Measurements from ENCODE around the gene SLC26A3.

Gene SLC26A3

DNA sequence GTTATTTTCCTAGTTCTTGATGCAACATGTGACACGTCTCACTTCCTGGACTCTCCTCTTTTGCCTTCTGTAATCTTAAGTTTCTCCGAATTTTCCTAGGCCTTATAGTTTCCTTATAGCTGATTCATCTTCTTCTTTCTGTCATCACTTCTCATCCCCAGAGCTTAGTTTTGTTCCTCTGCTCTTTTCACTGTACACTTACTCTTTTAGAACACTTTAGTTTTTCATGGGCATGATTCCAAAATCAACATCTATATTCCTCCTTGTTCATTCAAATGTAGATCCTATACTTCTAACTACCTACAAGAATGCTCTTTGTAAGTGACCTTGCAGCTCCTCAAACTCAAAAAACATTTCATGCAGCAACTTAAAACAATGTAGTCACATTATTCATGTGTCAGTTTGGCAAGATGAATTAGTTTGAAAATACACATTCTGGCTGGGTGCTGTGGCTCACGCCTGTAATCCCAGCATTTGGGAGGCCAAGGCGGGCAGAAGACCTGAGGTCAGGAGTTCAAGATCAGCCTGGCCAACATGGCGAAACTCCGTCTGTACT lies 13.1 kb upstream of the SLC26A3 start:
- in situ Hi-C loops (cut with MboI; ENCODE audit: low sequenced_read_pairs): no loop called here

DNA sequence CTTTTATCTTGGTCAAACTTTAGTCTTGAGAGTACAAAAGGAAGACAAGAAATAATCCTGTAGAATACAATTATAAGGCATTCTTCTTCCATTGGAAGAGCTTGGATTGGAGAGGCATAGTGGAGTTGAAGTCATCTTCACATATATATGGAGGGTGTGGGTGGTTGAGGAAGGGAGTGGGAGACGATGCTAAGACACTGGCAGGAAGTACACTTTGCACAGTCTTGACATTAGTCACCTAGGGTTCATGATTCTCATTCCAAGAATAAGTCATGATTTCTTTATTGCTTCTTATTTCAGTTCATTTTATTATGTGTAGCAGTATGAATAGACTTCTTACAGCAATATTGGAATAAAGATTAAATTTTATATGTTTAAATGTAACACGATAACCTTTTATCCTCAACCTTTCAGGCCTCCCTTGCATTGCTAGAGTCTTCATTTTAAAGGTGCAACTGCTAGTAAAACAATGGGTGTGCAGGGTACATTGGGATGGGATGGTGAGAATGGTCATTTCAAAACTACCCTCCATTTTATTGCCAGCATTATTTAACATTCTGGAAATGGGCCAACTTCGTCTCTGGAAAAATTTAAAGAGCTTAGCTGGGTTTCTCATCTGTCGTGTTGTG lies 12.3 kb upstream of the SLC26A3 start:
- in situ Hi-C loops (cut with MboI; ENCODE audit: low sequenced_read_pairs): no loop called here

DNA sequence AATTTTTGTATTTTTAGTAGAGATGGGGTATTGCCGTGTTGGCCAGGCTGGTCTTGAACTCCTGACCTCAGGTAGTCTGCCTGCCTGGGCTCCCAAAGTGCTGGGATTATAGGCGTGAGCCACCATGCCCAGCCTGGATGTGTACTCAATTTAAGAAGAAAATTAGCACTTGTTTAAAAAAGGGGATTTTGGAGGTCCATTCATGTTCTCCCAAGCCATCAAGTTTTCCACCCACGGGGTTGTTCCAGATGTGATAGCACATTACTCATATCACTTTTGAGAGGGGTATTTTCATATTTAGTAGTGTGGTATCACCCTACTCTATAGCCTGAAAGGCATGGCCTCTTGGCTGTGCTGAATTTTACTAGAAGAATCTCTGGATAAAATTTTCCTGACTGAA lies 10.5 kb upstream of the SLC26A3 start:
- in situ Hi-C loops (cut with MboI; ENCODE audit: low sequenced_read_pairs): no loop called here

DNA sequence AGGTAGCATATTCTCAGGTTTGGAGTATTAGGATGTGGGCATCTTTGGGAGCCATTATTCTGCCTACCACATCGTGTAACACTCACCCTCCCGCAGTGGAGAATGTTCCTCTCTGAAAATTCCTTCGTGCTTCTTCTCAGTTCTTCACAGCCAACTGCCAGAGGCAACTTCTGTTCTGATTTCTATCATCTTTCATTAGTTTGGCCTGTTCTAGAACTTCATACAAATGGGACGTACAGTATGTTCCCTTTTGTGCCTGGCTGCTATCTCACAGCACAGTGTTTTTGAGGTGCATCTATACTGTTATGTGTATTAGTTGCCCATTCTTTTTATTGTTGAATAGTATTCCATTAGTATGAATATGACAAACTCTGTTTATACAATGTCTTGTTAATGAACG lies 8.9 kb upstream of the SLC26A3 start:
- in situ Hi-C loops (cut with MboI; ENCODE audit: low sequenced_read_pairs): no loop called here

DNA sequence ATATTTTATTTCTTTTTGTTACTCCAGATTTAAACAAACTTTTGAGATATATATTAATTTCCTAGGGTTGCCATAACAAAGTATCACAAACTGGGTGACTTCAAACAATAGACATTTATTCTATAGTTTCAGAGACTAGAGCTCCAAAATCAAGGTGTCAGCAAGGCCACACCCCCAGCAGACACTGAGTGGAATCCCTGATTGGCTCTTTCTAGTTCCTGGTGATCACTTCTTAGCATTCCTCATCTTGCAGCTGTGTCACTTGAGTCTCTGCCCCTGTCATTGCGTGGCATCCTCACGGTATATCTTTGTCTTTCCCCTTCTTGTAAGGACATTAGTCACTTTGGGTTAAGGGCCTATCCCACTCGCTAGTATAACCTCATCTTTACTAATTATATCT lies 7.6 kb upstream of the SLC26A3 start:
- in situ Hi-C loops (cut with MboI; ENCODE audit: low sequenced_read_pairs): no loop called here

DNA sequence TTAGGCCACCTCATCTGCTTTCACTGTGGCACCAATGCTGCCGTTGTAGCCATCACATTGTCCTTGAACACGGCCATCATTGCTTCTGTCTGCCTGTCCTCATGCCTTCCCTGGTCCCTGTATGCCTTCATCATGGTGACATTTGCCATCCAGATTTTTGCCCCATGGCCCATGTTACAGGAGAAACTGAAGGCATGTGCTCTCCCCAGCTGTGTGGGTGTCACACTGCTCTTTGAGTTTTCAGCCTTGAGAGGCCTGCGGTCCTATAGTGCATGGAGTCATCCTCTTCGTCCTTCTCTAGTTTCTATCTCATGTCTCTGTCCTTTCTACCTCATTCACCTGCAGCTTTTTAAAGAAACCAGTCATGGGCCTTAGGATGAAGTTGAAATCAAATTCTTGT lies 6.2 kb upstream of the SLC26A3 start:
- in situ Hi-C loops (cut with MboI; ENCODE audit: low sequenced_read_pairs): no loop called here

DNA sequence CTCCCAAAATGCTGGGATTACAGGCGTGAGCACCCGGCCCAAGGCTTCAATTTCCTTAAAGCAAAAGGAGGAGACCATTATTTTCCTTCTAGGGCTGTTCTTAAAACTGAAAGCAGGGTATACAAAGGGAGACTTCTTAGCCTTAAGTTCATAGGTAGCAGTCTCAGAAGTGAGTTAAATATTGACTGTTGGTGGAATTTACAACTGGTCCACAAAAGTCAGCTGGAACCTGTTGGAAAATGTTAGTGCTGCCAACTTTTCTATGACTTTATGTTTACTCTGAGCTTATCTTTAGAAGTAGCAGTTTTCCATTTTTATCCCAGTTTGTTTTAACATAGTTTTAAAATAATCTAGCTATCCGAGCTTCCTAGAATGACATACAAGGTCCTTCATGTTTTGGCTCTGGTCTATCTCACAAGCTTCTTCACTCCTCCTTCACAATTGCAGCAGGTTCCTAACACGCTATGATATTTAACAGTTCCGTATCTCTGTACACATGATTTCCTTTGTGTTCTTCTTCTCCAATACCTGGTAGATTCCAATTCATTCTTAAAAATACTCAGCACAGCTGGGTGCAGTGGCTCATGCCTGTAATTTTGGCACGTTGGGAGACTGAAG lies 3.3 kb downstream of the SLC26A3 start:
- in situ Hi-C loops (cut with MboI; ENCODE audit: low sequenced_read_pairs): no loop called here

DNA sequence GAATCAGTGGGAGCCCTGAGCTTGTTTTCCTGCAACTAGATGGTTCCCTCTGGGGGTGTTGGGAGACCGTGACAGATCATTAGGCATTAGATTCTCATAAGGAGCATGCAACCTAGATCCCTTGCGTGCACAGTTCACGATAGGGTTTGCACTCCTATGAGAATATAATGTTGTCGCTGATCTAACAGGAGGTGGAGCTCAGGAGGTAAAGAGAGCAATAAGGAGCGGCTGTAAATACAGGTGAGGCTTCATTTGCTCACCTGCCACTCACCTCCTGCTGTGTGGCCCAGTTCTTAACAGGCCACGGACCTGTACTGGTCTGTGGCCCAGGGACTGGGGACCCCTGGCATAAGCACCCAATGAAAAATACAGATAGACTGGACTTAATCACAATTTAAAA lies 10.7 kb downstream of the SLC26A3 start:
- in situ Hi-C loops (cut with MboI; ENCODE audit: low sequenced_read_pairs): no loop called here

DNA sequence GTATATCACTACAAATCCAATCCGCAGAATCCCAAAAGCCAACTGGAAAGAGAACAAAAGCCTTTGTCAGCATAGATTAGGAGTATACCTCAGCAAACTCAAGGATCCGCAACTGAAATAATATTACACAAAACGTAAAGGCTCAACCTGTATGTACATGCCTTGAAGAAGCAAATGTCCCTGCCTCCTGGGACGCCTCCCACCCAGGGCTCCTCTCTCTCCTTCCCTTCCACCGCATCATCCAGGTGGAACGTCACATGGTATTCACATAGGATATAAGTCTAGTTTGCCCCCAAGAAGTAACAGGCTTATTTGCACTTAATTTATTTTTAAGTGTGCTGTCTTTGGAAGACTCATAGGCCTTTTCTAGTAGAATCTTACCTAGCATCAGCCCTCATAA lies 13.4 kb downstream of the SLC26A3 start:
- in situ Hi-C loops (cut with MboI; ENCODE audit: low sequenced_read_pairs): no loop called here

DNA sequence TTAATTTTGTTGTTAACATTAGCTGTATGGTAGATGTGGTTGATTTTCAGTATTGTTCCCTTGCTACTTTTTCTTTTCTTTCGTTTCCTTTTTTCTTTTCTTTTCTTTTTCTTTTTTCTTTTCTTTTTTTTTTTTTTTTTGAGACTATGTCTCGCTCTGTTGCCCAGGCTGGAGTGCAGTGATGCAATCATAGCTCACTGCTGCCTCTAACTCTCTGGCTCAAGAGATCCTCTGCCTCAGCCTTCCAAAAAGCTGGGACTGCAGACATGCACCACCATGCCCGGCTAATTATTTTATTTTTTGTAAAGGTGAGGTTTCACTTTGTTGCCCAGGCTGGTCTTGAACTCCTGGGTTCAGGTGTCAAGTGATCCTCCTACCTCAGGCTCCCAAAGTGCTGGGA lies 14.4 kb downstream of the SLC26A3 start:
- in situ Hi-C loops (cut with MboI; ENCODE audit: low sequenced_read_pairs): no loop called here

DNA sequence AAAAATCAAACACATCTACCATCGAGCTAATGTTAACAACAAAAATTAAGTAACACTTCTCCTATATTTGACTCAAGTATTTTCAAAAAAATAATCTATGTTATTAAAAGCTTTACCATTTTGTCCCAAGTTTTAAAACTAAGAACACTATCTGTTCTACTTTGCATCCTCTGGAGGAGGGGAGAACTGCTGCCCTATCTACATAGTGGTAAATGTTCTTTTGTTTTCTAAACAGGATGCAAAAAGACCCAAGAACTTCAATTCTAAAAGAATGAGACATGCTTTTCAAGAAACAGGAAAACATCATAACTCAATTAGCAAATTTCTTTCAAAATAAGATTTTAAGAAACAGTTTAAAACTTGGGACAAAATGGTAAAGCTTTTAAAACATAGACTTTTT lies 14.8 kb downstream of the SLC26A3 start:
- in situ Hi-C loops (cut with MboI; ENCODE audit: low sequenced_read_pairs): no loop called here

DNA sequence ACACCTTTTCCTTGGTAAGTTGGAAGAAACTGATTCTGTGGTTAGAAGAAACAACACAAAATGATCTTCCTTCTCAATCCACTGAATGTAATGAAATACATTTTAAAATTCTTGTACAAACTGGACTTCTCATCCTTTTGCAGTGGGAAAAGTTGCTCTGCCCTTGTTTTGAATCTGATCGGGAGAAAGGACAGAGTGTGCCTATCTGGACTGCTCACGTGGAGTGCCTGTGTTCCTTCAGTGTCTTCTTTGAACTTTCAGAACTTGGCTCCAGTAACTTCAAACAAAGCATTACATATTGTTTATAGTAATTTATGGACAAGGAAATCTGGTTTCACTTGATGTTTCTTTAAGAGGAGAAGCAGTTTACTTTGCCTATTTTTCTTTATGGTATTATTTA lies 17.1 kb downstream of the SLC26A3 start:
- in situ Hi-C loops (cut with MboI; ENCODE audit: low sequenced_read_pairs): no loop called here

DNA sequence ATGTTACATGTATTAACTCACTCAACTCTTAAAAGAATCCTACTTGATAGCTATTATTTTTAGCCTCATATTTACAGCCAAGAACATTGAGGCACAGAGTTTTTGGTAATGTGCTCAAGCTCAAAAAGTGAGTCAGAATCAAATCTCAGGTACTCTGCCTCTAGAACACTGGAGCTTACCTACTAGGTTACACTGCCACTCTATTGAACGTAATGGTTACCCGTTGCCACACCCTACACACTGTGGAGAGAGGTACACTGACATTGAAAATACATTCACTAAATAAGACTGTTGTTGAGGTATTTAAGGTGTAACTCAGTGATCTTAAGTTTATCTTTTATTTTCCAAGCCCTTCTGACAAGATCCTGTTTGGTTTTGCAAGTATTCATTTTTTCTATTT lies 17.9 kb downstream of the SLC26A3 start:
- in situ Hi-C loops (cut with MboI; ENCODE audit: low sequenced_read_pairs): no loop called here

DNA sequence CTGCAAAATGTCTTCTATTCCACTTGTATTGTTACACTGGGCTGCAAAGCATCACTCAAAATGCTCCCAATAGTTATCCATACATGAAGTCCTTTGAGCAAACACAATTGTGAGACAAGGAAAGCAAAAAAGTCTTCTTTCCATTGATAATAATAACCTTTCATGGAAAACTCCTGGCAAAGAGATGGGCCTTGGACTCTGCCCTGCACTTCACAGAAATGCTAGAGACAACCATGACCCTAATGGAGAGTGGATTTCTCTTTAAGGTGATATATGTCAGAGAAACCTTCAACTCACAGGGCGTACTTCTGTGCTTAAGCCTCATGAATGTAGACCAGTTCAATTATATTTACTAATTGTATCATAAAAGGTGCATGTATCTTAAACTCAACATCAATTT lies 19.4 kb downstream of the SLC26A3 start:
- in situ Hi-C loops (cut with MboI; ENCODE audit: low sequenced_read_pairs): no loop called here

DNA sequence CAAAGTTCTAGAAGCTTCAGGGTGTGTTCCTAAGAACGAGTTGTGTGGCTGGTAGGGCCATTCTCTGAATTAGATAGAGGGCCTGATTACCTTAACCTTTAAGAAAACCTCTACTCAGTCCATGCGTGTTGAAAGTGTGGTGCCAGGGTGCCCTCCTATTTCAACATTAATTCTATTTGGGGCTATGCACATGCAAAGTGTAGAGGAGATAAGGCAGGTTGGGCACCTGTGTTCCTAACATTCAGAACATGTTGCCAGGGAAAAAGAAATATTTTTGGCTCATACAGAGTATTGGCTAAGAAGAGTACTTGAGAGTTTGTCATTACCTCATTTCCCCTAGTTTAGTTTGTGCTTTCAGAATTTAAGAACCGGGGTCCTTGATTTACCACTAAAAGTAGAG lies 20.6 kb downstream of the SLC26A3 start:
- in situ Hi-C loops (cut with MboI; ENCODE audit: low sequenced_read_pairs): no loop called here

DNA sequence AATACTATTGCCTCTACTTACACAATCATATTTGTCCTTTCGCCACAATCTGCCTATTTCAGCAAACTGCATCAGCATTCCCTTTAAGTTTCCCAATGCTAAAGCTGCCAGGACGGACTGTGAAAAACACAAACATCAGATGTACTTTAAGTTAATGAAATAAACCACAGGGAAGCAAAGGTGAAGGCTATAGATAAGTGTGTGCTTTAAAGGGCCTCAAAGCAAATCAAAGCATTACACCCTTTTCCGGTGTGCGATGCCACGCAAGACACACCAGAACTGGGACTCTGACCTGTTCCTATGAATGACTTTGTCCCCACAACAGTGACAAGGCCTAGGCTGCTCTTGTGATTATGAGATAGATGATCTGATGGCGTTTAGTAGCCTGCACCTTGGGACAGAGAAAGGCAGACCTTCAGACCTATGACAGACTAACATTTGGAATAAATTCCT lies 23.4 kb downstream of the SLC26A3 start:
- in situ Hi-C loops (cut with MboI; ENCODE audit: low sequenced_read_pairs): no loop called here

DNA sequence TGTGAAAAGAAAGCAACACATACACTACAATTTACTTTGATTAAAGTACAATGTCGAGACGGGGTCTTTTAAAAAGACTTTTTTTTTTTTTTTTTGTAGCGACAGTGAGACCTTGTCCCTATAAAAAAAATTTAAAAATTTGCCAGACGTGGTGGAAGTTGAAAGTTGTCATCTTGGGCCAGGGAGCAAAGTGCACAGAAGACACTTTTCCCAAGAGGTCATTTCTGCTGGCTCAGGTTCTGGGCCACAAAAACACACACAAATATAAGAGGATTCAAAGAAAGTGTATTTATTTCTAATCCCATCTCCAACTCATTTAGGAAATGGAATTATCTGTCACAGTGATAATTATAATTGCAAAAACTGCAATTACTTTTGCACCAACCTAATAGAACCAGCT lies 24.7 kb downstream of the SLC26A3 start:
- in situ Hi-C loops (cut with MboI; ENCODE audit: low sequenced_read_pairs): no loop called here

DNA sequence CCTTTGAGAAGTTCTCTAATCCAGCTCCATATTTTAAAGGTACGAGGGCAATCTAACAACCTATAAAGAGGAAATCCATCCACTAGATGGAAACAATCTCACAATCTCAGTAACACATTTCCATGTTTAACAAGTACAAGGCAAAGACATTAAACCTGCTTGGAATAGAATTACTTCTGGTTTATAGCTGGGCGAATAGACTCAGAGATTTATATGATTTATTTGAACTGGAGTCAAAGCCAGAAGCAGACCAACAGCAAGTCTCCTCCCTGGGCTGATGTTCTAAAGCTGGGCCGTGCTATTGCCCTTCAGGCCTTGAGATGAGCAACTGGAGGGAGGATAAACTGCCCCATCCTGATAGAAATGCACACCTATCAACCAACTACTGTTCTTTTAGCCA lies 25.3 kb downstream of the SLC26A3 start:
- in situ Hi-C loops (cut with MboI; ENCODE audit: low sequenced_read_pairs): no loop called here

DNA sequence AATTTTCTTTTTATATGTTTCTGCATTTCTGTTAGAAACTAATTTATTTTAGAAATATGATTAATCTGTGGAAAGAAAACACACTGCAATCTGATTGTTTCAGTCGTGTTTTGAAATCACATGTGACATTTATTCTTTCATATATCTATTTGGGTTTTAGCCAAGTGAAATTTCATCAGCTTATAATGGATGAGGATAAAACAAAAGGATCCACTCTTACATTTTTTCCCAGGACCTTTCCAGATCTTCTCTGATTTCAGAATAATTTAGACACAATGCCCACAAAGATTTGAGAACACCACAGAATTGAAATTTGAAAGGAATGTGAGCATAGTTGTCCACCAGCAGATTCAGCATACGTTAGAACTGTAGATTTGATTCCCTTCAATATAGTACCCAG lies 30.0 kb downstream of the SLC26A3 start:
- in situ Hi-C loops (cut with MboI; ENCODE audit: low sequenced_read_pairs): no loop called here

DNA sequence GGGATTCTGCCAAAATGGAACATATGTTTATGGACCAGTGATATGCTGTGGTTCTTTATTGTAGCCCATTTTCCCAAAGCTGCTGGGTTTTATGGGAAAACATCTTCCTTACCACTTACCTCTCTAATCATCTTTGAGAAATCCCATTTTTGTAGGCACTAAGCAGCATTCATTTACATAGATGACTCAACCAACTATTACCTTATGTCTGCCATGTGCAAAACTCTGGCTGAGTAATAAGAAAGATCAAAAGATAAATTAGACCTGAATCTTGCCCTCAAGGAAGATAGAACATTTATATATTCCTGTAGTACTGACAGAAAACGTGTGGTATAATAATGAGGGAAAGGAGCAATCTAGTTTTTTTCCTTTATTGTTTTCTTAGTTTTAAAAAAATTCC lies 34.8 kb downstream of the SLC26A3 start:
- in situ Hi-C loops (cut with MboI; ENCODE audit: low sequenced_read_pairs): no loop called here

DNA sequence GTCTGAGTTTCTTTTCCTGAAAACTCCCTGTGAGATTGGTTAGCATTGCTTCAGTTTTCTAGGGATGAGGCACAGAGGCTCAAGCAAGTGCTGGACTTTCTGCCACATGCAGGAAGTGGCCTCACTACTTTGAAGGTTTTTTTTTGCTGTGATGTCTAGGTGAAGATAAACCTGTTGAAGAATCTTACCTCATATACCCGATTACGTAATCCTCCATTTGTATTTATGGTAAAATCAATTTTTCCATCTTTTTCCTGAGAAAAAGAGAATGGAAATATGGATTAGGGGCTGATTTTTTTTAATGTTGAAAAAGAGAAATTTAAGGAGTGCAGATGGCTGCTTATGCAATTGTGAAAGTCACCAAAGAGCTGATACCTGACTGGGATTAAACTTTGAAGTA lies 35.6 kb downstream of the SLC26A3 start:
- in situ Hi-C loops (cut with MboI; ENCODE audit: low sequenced_read_pairs): no loop called here

DNA sequence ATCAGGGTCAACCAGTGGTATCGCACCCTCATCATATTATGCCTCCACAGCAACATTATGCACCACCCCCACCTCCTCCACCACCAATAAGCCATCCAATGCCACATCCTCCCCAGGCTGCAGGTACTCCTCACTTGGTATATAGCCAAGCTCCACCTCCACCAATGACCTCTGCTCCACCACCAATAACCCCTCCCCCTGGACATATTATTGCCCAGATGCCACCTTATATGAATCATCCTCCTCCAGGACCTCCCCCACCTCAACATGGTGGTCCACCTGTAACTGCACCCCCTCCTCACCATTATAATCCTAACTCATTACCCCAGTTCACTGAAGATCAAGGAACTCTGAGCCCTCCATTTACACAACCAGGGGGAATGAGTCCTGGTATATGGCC lies 44.4 kb downstream of the SLC26A3 start:
- in situ Hi-C loops (cut with MboI; ENCODE audit: low sequenced_read_pairs): no loop called here

DNA sequence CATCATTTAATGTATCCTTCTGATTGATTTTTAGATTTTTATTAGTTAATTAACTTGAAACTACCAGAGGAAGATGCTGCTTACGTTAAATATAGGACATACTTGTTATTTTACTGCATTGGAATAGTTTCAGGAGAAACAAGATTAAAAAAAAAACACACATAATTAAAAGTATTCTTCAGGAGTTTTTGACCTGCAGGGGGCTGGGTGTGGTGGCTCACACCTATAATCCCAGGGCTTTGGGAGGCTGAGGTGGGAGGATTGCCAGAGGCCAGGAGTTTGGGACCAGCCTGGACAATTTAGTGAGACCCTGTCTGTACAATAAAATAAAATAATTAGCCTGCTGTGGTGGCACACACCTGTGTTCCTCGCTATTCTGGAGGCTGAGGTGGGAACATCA lies 48.4 kb downstream of the SLC26A3 start:
- in situ Hi-C loops (cut with MboI; ENCODE audit: low sequenced_read_pairs): no loop called here

Data from HL-60/S4 (cell line).